GM21515 (cell line): Measurements from ENCODE around the gene EPHA2.

Experiments
- ATAC-seq: cut with Tn5 transposase; IDR thresholded peaks from one replicate; pipeline ENCODE4 v1.9.1; 2021; ENCODE audit not compliant: unreplicated experiment

EPHA2 gene

DNA sequence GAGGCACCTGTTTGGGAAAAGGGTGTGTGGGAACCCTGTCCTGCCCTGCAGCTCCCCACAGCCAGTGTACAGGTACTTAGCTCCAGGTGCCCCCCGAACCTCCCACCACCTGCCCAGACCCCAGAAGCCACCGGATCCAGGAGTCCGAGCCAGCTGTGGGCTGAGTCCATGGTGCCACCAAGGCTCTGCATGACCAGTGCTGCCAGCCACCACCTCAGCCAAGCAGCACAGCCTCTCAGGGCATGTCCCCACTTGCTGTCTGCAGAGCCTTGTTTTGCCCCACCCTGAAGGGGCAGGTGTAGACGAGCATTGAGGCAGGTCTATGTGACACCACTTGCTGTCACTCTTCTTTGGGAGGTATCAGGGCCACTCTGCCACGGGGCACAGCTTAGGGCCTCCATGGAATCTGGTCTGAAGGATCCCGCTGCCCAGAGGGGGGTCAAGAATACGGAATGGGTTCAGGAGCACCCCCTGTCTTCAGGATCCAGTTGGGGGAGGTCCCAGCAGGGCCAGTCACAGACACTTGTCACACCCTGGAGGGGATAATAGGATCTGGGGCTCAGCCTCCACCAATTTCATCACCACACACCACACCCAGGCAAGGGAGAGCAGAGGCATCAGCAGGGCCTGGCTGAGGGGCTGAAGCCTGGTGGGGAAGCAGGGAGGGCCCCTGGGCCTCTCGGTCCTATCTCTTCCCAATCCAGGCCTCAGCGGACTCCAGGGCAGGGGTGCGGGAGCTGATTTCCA, 28.9 kb upstream of the EPHA2 start:
- ATAC-seq = no peak

DNA sequence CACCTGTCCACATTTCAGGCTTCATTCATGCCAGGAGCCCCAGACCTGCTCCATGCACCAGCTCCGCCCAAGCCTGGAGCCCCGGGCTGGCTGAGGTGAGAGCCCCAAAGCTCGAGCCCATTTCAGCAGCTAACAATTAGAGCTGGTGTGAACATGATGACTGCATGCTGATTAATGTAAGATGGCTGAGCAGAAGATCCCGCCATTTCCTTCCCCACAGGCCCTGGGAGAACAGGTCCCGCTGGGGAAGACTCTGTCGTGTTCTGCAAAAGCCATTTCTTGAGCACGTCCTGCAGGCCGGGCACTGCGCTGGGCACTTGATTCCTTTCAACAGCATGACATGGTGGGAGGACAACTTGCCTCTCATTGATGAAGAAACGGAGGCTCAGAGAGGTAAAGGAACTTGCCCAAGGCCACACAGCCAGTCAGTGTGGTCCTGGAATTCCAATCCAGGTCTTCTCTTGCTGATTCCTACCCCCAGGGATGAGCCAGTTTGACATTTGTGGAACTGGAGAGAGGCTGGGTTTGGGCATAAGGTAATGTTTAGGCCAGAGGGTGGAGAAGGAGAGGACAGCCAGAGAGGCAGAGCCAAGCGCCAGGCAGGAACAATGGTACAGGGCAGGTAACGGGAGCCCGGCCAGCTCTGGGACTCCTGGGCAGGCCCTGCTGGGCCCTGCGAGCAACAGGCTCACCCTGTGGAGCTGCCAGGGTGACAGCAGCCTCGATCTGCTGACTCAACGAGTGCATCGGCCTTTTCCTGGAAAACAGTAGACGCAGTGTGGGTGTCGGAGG, 28.1 kb upstream of the EPHA2 start:
- no peak for ATAC-seq

DNA sequence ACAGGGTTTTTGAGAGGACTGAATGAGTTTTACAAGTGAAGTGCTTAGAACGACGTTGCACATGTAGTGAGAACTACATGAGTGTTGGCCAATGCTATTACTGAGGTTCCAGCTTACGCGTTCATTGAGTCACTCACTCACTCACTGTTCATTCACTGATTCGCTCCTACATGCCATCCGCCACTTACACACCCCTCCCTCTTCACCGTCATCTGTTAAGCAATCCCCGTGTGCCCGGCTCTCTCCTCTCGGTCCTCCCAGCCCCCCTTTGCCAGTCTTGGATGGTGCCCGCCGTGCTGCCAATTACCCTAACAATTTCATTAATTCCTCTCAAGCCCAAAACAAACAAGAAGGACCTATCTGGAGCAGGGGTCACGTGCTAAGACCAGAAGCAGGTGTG, 27.3 kb upstream of the EPHA2 start:
- ATAC-seq = no peak

DNA sequence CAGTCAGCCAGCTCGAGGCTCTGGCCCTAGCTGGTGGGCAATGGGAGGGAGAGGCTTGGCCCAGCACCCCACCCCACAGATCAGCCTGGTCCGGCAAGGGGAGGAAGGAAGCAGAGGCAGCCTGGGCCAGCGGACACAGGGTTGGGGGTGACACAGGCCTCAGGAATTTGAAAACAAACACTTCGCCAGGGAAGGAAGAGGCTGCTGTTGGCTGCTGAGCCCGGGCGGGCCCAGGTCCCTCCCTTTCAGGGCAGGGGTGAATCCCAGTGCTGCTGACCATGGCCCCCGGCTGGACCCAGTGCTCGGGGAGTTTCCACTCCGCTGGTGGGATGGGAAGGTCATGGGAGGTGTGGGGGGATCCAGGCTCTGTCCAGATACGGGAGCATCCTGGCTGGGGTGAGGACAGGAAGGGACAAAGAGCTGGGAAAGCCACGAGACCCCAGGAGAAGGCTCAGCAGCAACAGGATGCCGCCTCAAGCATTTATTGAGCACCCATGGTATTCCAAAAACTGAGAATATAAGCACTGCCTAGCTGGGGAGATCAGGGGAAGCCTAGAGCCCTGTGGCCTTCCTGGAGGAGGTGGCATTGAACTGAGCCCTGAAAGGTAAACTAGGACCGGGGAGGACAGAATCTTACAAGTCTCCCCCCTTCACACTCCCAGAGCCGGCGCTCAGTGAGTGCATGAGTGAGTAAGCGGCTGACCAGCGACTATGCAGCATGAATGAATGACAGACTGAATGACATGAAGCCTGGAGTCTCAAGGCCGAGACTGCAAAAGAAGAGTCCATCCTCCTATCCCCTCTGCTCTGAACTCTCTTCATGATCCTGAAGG, 26.2 kb upstream of the EPHA2 start:
- ATAC-seq = no peak

DNA sequence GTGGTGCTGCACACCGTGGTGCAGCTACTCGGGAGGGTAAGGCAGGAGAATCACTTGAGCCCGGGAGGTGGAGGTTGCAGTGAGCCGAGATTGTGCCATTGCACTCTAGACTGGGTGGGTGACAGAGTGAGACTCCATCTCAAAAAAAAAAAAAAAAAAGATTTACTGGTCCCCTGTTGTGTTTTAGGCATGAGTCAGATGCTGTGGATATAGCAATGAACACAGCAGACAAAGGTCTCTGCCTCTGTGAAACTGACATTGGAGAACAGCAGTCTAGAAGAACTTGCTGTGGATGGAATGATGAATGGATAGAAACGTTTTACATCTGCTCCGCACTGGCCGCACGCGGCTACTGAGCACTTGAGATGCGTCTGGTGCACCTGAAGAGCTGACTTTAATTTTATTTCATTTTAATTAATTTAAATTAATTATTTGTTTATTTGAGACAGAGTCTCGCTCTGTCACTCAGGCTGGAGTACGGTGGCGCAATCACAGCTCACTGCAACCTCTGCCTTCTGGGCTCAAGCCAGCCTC, 24.5 kb upstream of the EPHA2 start:
- no peak for ATAC-seq

DNA sequence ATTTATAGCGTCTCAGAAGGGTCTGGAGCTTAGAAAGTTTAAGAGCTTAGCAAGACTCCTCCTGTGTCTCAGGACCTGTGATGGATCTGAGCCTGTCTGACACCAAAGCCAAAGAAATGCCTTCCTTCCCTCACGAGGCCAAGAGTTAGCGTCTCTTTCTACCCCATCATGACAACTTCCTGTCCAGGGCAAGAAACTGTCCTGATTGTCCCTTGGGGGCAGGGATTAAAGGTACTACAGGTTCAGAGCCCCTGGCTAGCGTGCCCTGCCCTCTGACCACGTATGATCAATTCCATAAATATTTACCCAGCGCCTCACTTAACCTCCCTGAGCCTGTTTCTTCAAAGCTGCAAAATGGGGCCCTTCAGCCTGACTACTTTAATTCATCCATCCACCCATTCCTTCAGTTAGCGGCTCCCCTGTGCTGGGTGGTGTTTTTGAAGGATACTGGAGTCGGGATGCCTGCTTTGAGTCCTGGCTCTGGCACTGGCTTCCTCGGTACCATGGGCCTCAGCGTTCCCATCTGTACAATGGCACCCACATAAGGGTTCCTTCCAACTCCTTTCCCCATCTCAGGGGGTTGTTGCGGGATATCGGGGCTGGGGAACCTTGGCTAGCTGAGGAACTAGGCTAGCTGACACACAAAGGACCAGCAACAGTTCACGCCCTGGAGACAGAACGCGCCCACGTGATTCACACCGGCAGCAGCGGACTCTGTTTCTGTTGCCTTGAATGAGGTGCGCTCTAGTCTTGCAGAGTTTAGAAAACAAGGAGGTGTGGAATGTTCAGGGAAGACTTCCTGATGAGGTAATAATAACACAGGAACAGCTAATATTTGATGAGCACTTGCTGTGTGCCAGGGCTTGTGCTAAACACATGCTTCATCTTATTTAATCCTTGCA, 23.0 kb upstream of the EPHA2 start:
- no peak for ATAC-seq

DNA sequence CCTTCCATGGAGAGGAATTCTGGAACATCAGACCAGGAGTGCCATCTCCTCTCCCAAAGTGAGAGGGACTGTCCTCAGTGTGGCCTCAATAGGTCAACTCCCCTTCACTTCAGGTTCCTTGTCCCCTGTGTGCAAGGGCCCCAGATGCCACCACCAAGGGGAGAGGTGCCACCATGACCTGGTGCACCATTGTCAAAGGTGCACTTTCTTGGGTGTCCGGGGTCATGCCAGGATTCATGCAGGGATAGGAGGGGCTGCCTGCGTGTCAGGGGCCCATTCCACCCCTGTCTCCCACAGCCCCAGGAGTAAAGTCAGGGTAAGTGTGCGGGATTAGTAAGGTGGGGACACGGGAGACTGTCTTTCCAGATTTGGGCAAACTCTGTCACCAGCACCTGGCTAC, 21.4 kb upstream of the EPHA2 start:
- no peak for ATAC-seq

DNA sequence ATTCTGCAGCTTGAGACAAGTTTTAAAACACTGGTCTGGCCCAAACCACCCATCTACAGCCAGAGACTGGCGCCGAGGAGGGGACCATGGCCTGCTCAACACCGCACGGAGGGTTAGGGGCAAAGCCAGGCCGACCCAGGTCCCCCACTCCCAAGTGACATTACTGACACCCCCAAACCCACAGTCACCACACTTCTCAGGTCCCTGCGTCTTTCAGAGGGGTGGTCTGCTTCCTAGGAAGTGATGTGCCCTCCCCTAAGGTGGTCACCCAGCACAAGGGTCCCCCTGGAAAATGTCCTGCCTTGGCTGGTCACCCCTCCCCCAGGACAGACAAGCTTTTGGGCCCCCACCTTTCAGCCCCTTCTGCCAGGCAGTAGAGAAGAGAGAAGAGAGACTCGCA, 20.8 kb upstream of the EPHA2 start:
- ATAC-seq = no peak

DNA sequence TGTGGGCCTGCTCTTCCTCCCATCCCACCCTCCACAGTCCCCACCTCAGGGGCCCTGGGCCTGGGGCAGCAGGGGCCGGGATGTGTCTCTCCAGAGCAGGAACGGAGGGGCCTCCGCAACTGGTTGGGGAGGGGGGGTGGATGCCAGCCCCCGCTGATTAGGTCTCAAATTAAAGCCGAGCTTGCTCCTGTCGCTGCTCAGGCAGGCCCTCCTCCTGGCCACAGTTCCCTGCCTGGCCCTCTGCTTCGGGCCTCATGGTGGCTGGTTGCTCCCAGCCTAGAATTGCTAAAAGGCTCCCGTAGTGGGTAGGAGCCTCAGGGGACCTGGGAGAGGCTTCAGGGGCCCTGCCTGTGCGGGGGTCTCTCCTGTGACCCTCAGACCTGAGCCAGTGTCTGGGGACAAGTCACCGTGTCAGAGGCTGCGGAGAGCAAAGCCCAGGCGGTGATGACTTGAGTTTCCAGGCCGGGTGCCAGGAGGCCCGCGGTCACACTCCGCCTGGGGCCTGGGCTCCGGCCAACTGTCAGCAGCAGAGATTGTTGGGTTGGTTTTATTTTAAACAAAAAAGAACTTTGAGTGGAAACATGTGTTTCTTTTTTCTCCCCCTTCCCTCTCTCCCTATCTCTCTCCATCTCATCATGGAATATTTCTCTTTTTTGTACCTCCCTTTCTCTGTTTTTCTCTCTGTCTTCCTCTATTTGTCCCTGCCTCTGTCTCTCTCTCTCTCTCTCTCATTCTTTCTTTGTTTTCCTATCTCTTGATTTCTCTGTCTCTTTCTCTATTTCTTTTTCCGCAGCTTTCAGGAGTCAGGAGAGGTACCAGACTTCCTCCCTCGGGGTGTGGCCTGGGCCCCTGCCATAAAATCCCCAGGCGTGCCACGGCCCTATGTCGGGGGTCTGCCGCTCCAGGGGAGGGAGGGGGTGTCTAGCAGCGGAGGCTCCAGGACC, 20.0 kb upstream of the EPHA2 start:
- no peak for ATAC-seq

DNA sequence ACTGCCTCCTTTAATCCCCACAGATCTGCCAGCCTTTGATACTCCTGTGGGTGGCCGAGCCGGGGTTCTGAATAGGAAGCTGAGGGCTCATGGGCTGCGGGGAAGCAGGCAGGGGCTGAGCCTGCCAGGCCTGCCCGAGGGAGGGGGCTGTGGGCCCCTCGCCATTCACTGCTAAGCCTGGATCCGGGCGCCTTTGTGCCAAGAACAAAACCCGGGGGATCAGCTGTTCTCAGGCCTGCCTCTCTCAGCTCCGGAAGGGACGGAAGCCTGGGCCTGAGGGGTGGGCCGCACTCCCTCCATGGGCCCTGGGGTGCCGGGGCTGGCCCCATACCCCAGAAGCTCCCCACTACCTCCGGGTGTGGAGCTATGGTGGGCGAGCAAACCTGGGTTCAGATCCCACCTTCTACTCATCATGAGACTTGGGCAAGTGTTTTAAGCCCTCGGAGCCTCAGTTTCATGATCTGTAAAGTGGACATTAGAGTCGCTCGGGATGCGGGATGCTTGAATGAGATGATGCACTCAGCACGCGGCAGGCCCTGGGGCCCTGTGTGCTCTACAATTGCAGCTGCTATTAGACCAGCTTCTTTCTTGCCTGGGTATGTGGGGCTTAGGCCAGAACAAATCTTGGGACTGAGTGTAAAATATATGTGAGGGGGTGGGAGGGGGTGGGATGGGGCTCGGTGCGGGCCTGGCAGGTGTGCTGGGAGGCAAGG, 19.2 kb upstream of the EPHA2 start:
- ATAC-seq = no peak

DNA sequence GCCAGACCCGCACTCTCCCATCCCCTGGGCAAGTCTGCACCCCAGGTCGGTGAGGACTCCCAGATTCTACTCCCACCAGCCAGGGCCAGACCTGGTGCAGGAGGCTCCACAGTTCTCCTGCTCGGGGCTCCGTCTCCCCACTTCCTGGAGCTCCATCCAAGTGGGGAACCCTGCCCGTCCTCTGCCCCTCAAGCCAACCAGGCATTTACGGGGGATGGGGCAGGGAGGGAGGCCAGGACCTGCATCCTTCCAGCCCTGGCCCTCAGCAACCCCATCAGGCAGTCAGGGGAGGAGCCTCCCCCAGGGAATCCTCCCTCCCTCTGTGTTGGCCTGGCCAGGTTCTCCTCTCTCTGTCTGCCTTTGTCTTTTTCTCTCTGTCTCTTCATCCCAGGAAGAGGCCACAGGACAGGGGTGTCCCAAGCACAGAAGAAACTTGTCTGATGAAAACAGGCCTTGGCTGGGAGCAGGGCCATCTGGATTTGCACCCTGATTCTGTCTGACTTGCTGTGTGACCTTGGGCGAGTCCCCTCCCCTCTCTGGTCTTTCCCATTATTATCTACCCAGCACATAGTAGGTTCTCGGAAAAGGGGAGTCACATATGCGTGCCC, 18.5 kb upstream of the EPHA2 start:
- ATAC-seq = no peak

DNA sequence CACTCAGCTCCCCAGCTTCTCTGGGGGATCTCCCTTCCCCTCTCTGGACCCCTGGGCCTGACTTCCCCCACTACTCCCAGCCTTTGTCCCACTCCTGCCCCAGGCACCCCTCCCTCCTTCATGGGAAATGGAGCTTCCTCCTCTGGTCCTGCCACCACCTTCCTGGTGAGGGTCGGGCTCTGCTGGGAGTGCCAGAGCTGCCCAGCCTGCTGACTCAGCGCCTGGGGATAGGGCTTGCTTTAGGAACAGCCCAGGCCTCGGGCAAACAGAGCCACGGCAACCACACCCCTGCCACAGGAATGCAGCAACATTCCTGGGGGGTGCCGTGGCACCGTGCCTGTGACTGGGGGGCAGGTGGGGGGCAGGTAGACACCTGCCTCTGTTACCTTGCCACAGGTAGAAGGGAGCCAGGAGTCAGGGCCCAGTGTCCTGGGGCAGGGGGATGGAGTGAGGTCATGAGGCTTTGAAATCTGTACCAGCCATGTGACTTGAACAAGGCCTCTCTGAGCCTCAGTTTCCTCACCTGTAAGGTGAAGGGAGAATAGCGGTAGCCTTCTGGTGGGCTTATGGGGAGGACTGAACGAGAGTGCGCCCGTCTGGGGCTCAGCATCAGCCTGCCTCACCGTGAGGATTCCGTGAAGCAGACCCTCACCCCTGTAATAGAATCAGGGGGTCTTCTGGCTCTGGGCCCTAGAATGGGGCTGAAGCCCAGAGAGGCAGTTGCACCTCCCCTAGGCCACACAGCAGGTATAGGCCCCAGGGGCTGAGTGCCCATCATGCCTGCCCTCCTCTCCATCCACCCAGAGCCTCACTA, 17.8 kb upstream of the EPHA2 start:
- no peak for ATAC-seq

DNA sequence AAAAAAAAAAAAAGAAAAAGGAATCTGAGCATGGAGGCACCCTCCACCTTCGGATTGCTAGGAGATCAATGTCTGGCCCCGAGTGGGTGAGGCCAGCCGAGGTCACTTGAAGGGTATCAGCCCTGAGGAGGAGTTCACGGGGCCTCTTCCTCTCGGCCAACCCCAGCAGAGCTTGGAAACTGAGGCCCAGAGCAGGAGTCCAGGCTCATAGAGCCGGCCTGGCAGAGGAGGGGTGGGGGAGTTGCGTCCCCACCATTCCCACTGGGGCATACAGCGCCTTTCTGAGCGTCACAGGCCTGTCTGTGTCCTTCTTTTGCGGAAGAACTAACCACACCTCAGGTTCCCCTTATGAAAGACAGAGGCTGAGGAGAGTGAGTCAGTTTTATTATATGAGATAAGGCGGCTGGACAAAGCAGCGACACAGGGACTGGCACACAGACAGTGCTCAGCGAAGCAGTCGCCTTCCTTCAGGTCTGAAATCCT, 17.1 kb upstream of the EPHA2 start:
- no peak for ATAC-seq

DNA sequence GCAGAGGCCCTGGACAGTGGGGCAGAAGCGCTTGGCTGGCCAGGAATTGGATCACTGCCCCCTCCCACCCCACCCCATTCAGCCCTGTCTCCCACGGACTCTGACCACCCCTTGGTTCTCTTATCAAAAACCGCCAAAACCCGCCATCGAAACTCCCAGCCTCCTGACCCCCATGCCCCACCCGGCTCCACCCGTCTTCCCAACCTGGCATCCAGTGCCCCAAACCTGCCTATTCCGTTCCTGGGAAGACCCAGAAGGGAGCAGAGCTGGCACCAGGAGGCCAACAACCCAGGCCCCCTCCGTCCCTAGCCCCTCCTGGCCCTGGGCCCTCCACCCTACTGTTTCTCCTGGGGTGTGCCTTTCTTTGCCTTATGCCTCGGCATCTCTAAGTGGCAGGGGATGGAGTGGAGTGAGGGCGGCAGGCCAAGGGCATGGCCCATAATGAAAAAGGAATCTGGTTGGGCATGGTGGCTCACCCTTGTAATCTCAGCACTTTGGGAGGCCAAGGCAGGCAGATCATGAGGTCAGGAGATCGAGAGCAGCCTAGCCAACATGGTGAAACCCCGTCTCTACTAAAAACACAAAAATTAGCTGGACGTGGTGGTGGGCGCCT, 16.5 kb upstream of the EPHA2 start:
- no peak for ATAC-seq

DNA sequence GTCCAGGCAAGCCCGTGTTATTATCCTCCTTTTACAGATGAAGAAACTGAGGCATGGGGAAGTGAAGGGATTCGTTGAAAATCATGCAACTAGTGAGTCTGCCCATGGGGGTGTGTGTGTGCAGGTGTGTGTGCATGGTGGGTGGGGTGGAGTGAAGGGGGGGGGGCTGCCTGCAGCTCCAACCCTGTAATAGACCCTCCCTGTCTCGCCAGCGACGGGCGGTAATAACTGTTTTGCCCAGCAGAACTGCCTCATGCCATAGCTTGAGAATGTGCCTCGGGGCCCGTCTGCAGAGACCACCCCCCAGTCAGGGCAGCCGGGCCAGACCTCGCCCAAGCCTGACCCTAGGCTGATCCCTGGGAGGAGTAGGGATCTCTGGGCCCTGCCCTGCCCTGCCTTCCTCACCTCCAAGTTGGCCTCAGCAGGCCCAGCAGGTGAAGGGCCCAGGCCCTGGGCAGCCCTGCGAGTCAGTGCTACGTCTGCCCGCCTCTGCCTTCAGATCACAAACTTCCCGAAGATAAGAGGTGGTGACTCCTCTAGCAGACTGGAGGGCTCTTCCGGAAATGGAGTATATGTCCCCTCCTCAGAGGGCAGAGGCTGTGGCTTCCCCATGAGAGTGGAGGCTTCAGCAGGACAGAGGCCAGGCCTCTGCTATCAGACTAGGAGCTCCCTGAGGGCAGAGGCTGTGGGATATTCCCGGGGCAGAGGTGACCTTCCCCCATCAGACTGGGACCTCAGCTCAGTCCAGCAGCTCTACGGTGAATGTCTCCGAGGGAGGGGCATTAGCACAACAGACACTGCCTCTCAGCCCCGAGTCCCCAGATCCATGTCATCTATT, 15.7 kb upstream of the EPHA2 start:
- ATAC-seq = no peak

DNA sequence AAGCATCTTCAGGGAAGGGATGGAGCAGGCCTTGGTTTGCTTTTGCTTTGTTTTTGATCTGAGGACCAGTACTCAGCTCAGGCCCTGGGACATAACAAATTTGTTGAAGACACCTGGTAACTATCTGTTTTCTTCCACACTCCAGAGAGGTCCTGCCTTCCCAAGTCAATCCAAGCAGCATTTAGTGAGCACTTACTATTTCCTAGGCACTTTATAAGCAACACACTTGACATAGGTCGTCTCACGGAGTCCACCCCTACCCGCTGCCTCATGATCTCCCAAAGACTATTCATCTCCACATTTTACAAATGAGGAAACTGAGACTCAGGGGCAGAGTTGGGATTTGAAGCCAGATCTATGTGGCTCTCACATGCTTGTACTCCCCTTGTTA, 14.4 kb upstream of the EPHA2 start:
- ATAC-seq = no peak
